Gastroesophageal sphincter (tissue), 2 donors: Measurements from ENCODE around the gene GPATCH2.

Source experiments
- EP300 ChIP-seq: sonication (generic); formaldehyde crosslinking; IDR thresholded peaks from one replicate; pipeline ENCODE4 v1.6.1; 2017; ENCODE audit warnings: antibody characterized with exemption, mild to moderate bottlenecking
- POLR2A ChIP-seq, 2 donors: fragments of 450-650 bp; IDR thresholded peaks; one replicate each; pipeline ENCODE4 v1.6.1; 2017; ENCODE audit warnings: antibody characterized with exemption in 2 of 2, mild to moderate bottlenecking in 2 of 2, moderate library complexity in 1 of 2

DNA sequence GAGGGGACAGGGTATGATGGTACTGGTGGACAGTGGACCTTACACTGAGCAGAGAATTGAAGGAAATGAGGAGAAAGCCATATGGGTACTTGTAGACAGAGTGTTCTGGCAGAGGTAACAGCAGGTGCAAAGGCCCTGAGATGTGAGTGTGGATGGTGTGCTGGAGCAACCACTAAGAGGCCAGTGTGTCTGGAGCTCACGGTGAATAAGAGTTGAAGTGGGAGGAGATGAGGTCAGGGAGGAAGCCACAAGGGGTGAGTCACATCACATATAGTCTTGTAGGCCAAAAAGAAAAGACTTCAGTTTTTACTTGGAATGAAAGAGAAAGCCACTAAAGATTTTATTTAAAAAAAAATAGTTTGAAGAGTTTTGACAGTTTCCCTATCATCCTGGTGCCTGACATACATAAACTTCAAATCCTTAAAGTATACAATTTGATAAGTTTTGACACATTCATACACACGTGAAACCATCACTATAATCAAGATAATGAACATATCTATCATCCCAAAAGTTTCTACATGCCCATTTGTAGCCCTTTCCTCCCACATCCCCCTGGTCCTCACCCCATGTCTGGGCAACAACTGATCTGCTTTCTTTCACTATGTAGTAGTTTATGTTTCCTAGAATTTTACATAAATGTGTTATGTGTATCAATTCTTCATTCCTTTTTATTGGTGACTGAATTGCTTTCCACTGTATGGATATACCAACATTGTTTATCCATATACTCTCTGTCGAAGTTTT lies 148.4 kb downstream of the GPATCH2 start:
- TF ChIP-seq EP300 (no peak), POLR2A (IDR thresholded peaks at IDR 0.05) (no peak)
